ENCODE data around the gene FOXC1. TPM values are rescaled to one million over a fixed set of nuclear protein-coding genes. Genes with fewer than 3 reads are reported as not detected.

FOXC1 gene
- total and polyA plus RNA-seq, 7 donors: 0.90 to 2.7 (median 1.5) TPM

- no peak overlapping the region for H3K27ac ChIP-seq
- ATAC-seq (peak in 1 of 4 donors; percentile 34), DNase-seq (no peak)
- H3K4me3 ChIP-seq: no peak overlapping the region
- H3K27me3 ChIP-seq (ENCODE audit: insufficient read depth in 3 of 3, low read length in 2 of 3): no peaks in the 10 kb centered on the region
- no peaks in the 10 kb centered on the region for H3K36me3 ChIP-seq (ENCODE audit: insufficient read depth in 1 of 2, low read depth in 1 of 2)
- 81 to 86% (median 84%) methylated on average over 12 of the region's 12 CpGs for WGBS, 3 donors
- H3K9me3 ChIP-seq: no peaks in the 10 kb centered on the region
- intact Hi-C loops (cut with DNase I): no loop called here
- TF ChIP-seq CTCF (IDR thresholded peaks at IDR 0.05): no peak
- no peaks in the 10 kb centered on the region for H3K4me1 ChIP-seq
Measured at GRCh38 chr6:1641343-1641885, 31.7 kb downstream of the FOXC1 start.

GRCh38 chr6:1643111-1643510 is 33.4 kb downstream of the FOXC1 start:
- H3K4me3 ChIP-seq: no peak overlapping the region
- DNase-seq (peak in 1 of 2 donors; percentile 30), ATAC-seq (no peak)

GRCh38 chr6:1643830-1644445 is 34.2 kb downstream of the FOXC1 start:
- 83 to 87% (median 87%) methylated on average over 18 of the region's 18 CpGs for WGBS, 3 donors
- ATAC-seq (no peak), DNase-seq (peak in 1 of 2 donors; percentile 34)
- H3K4me1 ChIP-seq: no peaks in the 10 kb centered on the region
- no peak overlapping the region for H3K27ac ChIP-seq
- no peaks in the 10 kb centered on the region for H3K9me3 ChIP-seq
- H3K27me3 ChIP-seq (ENCODE audit: insufficient read depth in 3 of 3, low read length in 2 of 3): no peaks in the 10 kb centered on the region
- TF ChIP-seq CTCF (IDR thresholded peaks at IDR 0.05): no peak
- no peaks in the 10 kb centered on the region for H3K36me3 ChIP-seq (ENCODE audit: insufficient read depth in 1 of 2, low read depth in 1 of 2)
- intact Hi-C loops (cut with DNase I): no loop called here
- no peak overlapping the region for H3K4me3 ChIP-seq

More at GRCh38 chr6:1643111-1643510, 33.4 kb downstream of the FOXC1 start:
- intact Hi-C loops (cut with DNase I): no loop called here
- H3K36me3 ChIP-seq (ENCODE audit: insufficient read depth in 1 of 2, low read depth in 1 of 2): no peaks in the 10 kb centered on the region
- 50 to 65% (median 59%) methylated on average over 7 of the region's 7 CpGs for WGBS, 3 donors
- H3K4me1 ChIP-seq: no peaks in the 10 kb centered on the region
- TF ChIP-seq CTCF (IDR thresholded peaks at IDR 0.05): no peak
- no peaks in the 10 kb centered on the region for H3K9me3 ChIP-seq
- H3K27ac ChIP-seq: no peak overlapping the region
- H3K27me3 ChIP-seq (ENCODE audit: insufficient read depth in 3 of 3, low read length in 2 of 3): no peaks in the 10 kb centered on the region

GRCh38 chr6:1644516-1645060 is 34.9 kb downstream of the FOXC1 start:
- WGBS, 3 donors: 79 to 84% (median 80%) methylated on average over 11 to 12 of the region's 12 CpGs
- ATAC-seq: no peak
- H3K9me3 ChIP-seq: no peaks in the 10 kb centered on the region
- H3K27me3 ChIP-seq (ENCODE audit: insufficient read depth in 3 of 3, low read length in 2 of 3): no peaks in the 10 kb centered on the region
- no peak for DNase-seq
- H3K4me1 ChIP-seq: no peaks in the 10 kb centered on the region
- H3K27ac ChIP-seq: no peak overlapping the region
- no peak for TF ChIP-seq CTCF (IDR thresholded peaks at IDR 0.05)
- H3K36me3 ChIP-seq (ENCODE audit: insufficient read depth in 1 of 2, low read depth in 1 of 2): no peaks in the 10 kb centered on the region
- intact Hi-C loops (cut with DNase I): no loop called here
- H3K4me3 ChIP-seq: no peak overlapping the region

All from psoas muscle (tissue), 8 donors.